OCI-LY7 (cell line): ENCODE measurements around the gene ST6GAL2. TPM values are rescaled to one million over a fixed set of nuclear protein-coding genes. Genes with fewer than 3 reads are reported as not detected.

ENCODE experiments used
- BruUV-seq: library from RNA; stranded (reverse); fragments of 400-500 nt; replicated peaks from 2 replicates; lab custom pipeline; 2021; lab: Mats Ljungman, UMichigan
- CTCF ChIA-PET: fragments of 300-600 bp; sonication (Branson Sonifier 250); formaldehyde crosslinking; loops from one replicate; lab custom pipeline; 2022; ENCODE audit warnings: antibody characterized with exemption; ENCODE audit not compliant: unreplicated experiment; lab: Charles Lee
- POLR2A ChIA-PET: fragments of 300-600 bp; sonication (Branson Sonifier 250); formaldehyde crosslinking; loops from one replicate; lab custom pipeline; 2022; ENCODE audit warnings: antibody characterized with exemption; lab: Charles Lee
- DNase-seq: peaks from one replicate; pipeline ENCODE4 v3.0.0-alpha.2; 2015; ENCODE audit warnings: low spot score
- H2AFZ ChIP-seq: fragments of 200-600 bp; sonication (generic), shearing (Covaris generic); 2 replicates; pipeline ENCODE4 v1.6.1; 2014; ENCODE audit warnings: mild to moderate bottlenecking, antibody characterized with exemption, low read length, moderate library complexity
- H3K27ac ChIP-seq: fragments of 200-600 bp; sonication (generic); 2 replicates; pipeline ENCODE4 v1.5.1; 2014; ENCODE audit warnings: mixed run types, low read depth, mild to moderate bottlenecking, moderate library complexity, low read length, inconsistent platforms; ENCODE audit not compliant: poor library complexity, severe bottlenecking
- H3K36me3 ChIP-seq: fragments of 200-600 bp; sonication (generic); 2 replicates; pipeline ENCODE4 v1.6.1; 2014; ENCODE audit warnings: mild to moderate bottlenecking, antibody characterized with exemption, low read length, moderate library complexity, mixed read lengths; ENCODE audit not compliant: insufficient read depth
- H3K4me1 ChIP-seq: fragments of 200-600 bp; sonication (generic); 2 replicates; pipeline ENCODE4 v1.5.1; 2014; ENCODE audit warnings: mild to moderate bottlenecking, low read length; ENCODE audit not compliant: insufficient read depth, poor library complexity, severe bottlenecking
- H3K4me2 ChIP-seq: fragments of 200-600 bp; sonication (generic); 2 replicates; pipeline ENCODE4 v1.6.1; 2014; ENCODE audit warnings: mild to moderate bottlenecking, low read length
- H3K4me3 ChIP-seq: fragments of 200-600 bp; sonication (generic); 2 replicates; pipeline ENCODE4 v1.5.1; 2014; ENCODE audit warnings: mild to moderate bottlenecking, low read depth, low read length; ENCODE audit not compliant: poor library complexity, severe bottlenecking
- H3K79me2 ChIP-seq: fragments of 200-600 bp; sonication (generic); 2 replicates; pipeline ENCODE4 v1.6.1; 2016; ENCODE audit warnings: low read depth, mild to moderate bottlenecking, low read length, moderate library complexity, mixed read lengths; ENCODE audit not compliant: insufficient read depth
- H3K9me2 ChIP-seq: fragments of 200-600 bp; sonication (generic); 2 replicates; pipeline ENCODE4 v1.6.1; 2016; ENCODE audit warnings: mild to moderate bottlenecking, low read length, mixed read lengths; ENCODE audit not compliant: insufficient read depth
- H3K9me3 ChIP-seq: fragments of 200-600 bp; sonication (generic); 2 replicates; pipeline ENCODE4 v1.6.1; 2014; ENCODE audit warnings: mild to moderate bottlenecking, mixed run types, low read length, mixed read lengths
- H4K20me1 ChIP-seq: fragments of 200-600 bp; sonication (generic); 2 replicates; pipeline ENCODE4 v1.6.1; 2014; ENCODE audit warnings: mild to moderate bottlenecking, antibody characterized with exemption, low read length, moderate library complexity, mixed read lengths; ENCODE audit not compliant: insufficient read depth
- CTCF ChIP-seq: fragments of 200-600 bp; sonication (generic); conservative IDR thresholded peaks from 2 replicates; pipeline ENCODE4 v1.5.1; 2014; ENCODE audit warnings: mild to moderate bottlenecking, antibody characterized with exemption, low read length, moderate library complexity, mixed read lengths
- EZH2phosphoT487 ChIP-seq: fragments of 200-600 bp; sonication (generic); IDR thresholded peaks from 2 replicates; pipeline ENCODE4 v1.6.1; 2018; ENCODE audit warnings: low read depth, borderline replicate concordance, mild to moderate bottlenecking, mixed run types, antibody characterized with exemption, low read length, moderate library complexity, mixed read lengths
- intact Hi-C: fragments of 100-400 bp; cut with micrococcal nuclease; formaldehyde crosslinking; loops from one replicate; pipeline ENCODE4 v1.10.0; 2022; ENCODE audit not compliant: unreplicated experiment
- total RNA-seq, 2 experiments: library from RNA; depleted of rRNA in 1 of 2; stranded (reverse); fragments of >200 nt in 1 of 2; shearing (Covaris generic) in 1 of 2; gene quantifications; 2 replicates each; pipeline ENCODE4 v1.2.3, GENCODE V29; 2014 to 2022

Gene ST6GAL2
- total RNA-seq, 2 experiments from 2014 or later: not detected

- Histone ChIP-seq H3K4me2 (no peak overlapping the region), H3K4me1 (no peaks in the 10 kb centered on the region), H3K27ac (no peak overlapping the region), H4K20me1 (no peaks in the 10 kb centered on the region), H3K4me3 (no peak overlapping the region), H3K36me3 (no peaks in the 10 kb centered on the region), H3K9me2 (no peaks in the 10 kb centered on the region), H2AFZ (no peak overlapping the region), H3K9me3 (0 out of 2 replicates have a peak, but pooled peaks cover 6% of the 10 kb centered on the region), H3K79me2 (no peaks in the 10 kb centered on the region)
- no peak for DNase-seq
- CTCF ChIA-PET: no interaction called here
- BruUV-seq: no TSS peak
- POLR2A ChIA-PET: no interaction called here
- TF ChIP-seq CTCF (no peak), EZH2phosphoT487 (no peak)
- intact Hi-C loops: no loop called here
Measured at GRCh38 chr2:106792671-106793070, 93.3 kb downstream of the ST6GAL2 start.

GRCh38 chr2:106789185-106789584 lies 96.8 kb downstream of the ST6GAL2 start:
- Histone ChIP-seq H3K9me3 (0 out of 2 replicates have a peak, but pooled peaks cover 6% of the 10 kb centered on the region), H3K27ac (no peak overlapping the region), H3K4me1 (no peaks in the 10 kb centered on the region), H3K36me3 (no peaks in the 10 kb centered on the region), H2AFZ (peak overlapping the region; percentile 63), H3K9me2 (no peaks in the 10 kb centered on the region), H4K20me1 (no peaks in the 10 kb centered on the region), H3K4me3 (no peak overlapping the region), H3K4me2 (peak overlapping the region; percentile 21; the same call in 1 of the 2 replicates), H3K79me2 (no peaks in the 10 kb centered on the region)
- ChIA-PET CTCF (no interaction called here), POLR2A (no interaction called here)
- intact Hi-C loops: no loop called here
- TF ChIP-seq EZH2phosphoT487: no peak
- TF ChIP-seq CTCF: no peak
- BruUV-seq: no TSS peak
- DNase-seq: peak; percentile 65

- intact Hi-C loops: no loop called here
- H3K4me1 ChIP-seq: no peaks in the 10 kb centered on the region
- no peak overlapping the region for H3K4me2 ChIP-seq
- H3K9me3 ChIP-seq: no peaks in the 10 kb centered on the region
- H3K9me2 ChIP-seq: no peaks in the 10 kb centered on the region
- no peaks in the 10 kb centered on the region for H4K20me1 ChIP-seq
- no peak overlapping the region for H3K4me3 ChIP-seq
- CTCF ChIA-PET: no interaction called here
- no peak for DNase-seq
- H2AFZ ChIP-seq: no peak overlapping the region
- TF ChIP-seq EZH2phosphoT487 (no peak), CTCF (no peak)
- POLR2A ChIA-PET: no interaction called here
- H3K79me2 ChIP-seq: no peaks in the 10 kb centered on the region
- no TSS peak for BruUV-seq
- no peaks in the 10 kb centered on the region for H3K36me3 ChIP-seq
- H3K27ac ChIP-seq: no peak overlapping the region
Measured at GRCh38 chr2:106782681-106783080, 103.3 kb downstream of the ST6GAL2 start.
